OCI-LY3 (cell line): ENCODE measurements around the gene TMEM167B.

ENCODE experiments used
- CTCF ChIP-seq: fragments of 200-600, 300-600 bp; sonication (generic); IDR thresholded peaks from 2 replicates; pipeline ENCODE4 v1.5.1; 2014; ENCODE audit warnings: antibody characterized with exemption, low read length, low read depth
- EZH2phosphoT487 ChIP-seq: fragments of 200-600 bp; shearing (Covaris generic); IDR thresholded peaks from 2 replicates; pipeline ENCODE4 v1.6.1; 2018; ENCODE audit warnings: antibody characterized with exemption, mixed run types, low read depth

DNA sequence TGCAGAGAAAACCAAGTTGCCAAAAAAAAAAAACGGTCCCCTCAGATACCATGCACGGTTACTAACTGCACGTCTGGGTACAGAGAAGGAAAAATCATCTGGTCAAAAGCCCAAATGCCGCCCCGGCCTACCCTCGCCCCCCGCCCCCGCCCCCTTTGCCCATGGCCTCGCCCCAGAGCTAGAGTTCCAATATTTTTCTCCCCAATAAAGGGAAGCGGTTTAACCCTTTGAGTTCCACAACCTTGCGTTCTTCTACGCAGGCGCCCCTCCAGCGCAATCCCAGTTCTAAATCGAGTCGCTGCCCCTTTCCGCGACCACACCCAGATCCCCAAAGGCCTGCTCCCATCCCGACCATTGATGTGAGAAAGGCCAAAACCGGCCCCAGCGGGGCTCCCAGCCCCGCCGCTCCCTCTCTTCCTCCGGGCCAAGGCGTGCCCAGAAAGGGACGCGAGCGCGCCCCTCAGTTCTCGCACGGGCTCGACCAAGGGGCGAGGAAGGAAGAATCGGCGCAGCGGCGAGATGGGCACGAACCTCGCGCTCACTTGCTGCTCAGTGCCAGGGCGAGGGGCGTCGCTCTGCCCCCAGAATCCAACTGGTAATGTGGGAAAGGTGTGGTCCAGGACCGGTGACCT lies 49.5 kb upstream of the TMEM167B start:
- TF ChIP-seq CTCF: no peak
- TF ChIP-seq EZH2phosphoT487: no peak
